Smooth muscle cell (in vitro differentiated cells): ENCODE results near the gene EEF1AKMT2. TPM values are rescaled to one million over a fixed set of nuclear protein-coding genes. Genes with fewer than 3 reads are reported as not detected.

Experiments
- DNase-seq: peaks from one replicate; lab custom pipeline; 2025; ENCODE audit not compliant: unreplicated experiment; lab: John Stamatoyannopoulos, UW
- H2AFZ ChIP-seq: fragments of 200-600 bp; sonication (generic); 2 replicates; pipeline ENCODE4 v1.6.0; 2016; ENCODE audit warnings: antibody characterized with exemption, low read depth, mild to moderate bottlenecking
- H3F3A ChIP-seq: fragments of 200-600 bp; sonication (generic); 2 replicates; pipeline ENCODE4 v1.6.0; 2017; ENCODE audit warnings: antibody characterized with exemption, low read depth
- H3K27ac ChIP-seq: fragments of 200-600 bp; sonication (generic); 2 replicates; pipeline ENCODE4 v1.5.1; 2016; ENCODE audit warnings: low read depth, mild to moderate bottlenecking
- H3K27me3 ChIP-seq: fragments of 200-600 bp; sonication (generic); 2 replicates; pipeline ENCODE4 v1.6.1; 2016; ENCODE audit warnings: low read depth, mild to moderate bottlenecking
- H3K36me3 ChIP-seq: fragments of 200-600 bp; sonication (generic); 2 replicates; pipeline ENCODE4 v1.5.1; 2016; ENCODE audit warnings: low read depth
- H3K4me1 ChIP-seq: fragments of 200-600 bp; sonication (generic); 2 replicates; pipeline ENCODE4 v1.5.1; 2016; ENCODE audit warnings: low read depth
- H3K4me2 ChIP-seq: fragments of 200-600 bp; sonication (generic); 2 replicates; pipeline ENCODE4 v1.6.0; 2016; ENCODE audit warnings: mild to moderate bottlenecking
- H3K4me3 ChIP-seq: fragments of 200-600 bp; sonication (generic); 2 replicates; pipeline ENCODE4 v1.5.1; 2016; ENCODE audit warnings: mild to moderate bottlenecking
- H3K79me2 ChIP-seq: fragments of 200-600 bp; sonication (generic); 2 replicates; pipeline ENCODE4 v1.6.0; 2016; ENCODE audit warnings: low read depth, mild to moderate bottlenecking
- H3K9ac ChIP-seq: fragments of 200-600 bp; sonication (generic); 2 replicates; pipeline ENCODE4 v1.6.0; 2016; ENCODE audit warnings: low read depth
- H3K9me3 ChIP-seq: fragments of 200-600 bp; sonication (generic); replicated peaks from 2 replicates; pipeline ENCODE4 v1.5.1; 2016; ENCODE audit warnings: low read depth
- H4K20me1 ChIP-seq: fragments of 200-600 bp; sonication (generic); 2 replicates; pipeline ENCODE4 v1.6.0; 2016; ENCODE audit warnings: low read depth
- WGBS: methylation state at CpG from one replicate; pipeline ENCODE4 v1.1.7; 2016; ENCODE audit warnings: low lambda C conversion rate; 5-methylcytosine and 5-hydroxymethylcytosine counted together
- polyA plus RNA-seq: library from polyadenylated mRNA; unstranded; fragments of >200 nt; fragmentation: Nextera tagmentation; extraction: Ambion mirVana; gene quantifications from 2 replicates; pipeline ENCODE4 v1.2.1, GENCODE V29; 2016
- total RNA-seq: library from RNA; depleted of rRNA; stranded (reverse); fragments of >200 nt; gene quantifications from 2 replicates; pipeline ENCODE4 v1.2.3, GENCODE V29; 2014
- TF ChIP-seq, protein P1 (sequence below): fragments of 200-600 bp; sonication (generic); IDR thresholded peaks from 2 replicates; pipeline ENCODE4 v1.5.1; 2017; ENCODE audit warnings: borderline replicate concordance, mild to moderate bottlenecking, antibody characterized with exemption; ENCODE audit not compliant: insufficient read depth, poor library complexity, severe bottlenecking

EEF1AKMT2 gene
- total RNA-seq = 26.4 and 31.0 TPM in 2 replicates
- 20.1 and 20.5 TPM in 2 replicates for polyA plus RNA-seq

DNA sequence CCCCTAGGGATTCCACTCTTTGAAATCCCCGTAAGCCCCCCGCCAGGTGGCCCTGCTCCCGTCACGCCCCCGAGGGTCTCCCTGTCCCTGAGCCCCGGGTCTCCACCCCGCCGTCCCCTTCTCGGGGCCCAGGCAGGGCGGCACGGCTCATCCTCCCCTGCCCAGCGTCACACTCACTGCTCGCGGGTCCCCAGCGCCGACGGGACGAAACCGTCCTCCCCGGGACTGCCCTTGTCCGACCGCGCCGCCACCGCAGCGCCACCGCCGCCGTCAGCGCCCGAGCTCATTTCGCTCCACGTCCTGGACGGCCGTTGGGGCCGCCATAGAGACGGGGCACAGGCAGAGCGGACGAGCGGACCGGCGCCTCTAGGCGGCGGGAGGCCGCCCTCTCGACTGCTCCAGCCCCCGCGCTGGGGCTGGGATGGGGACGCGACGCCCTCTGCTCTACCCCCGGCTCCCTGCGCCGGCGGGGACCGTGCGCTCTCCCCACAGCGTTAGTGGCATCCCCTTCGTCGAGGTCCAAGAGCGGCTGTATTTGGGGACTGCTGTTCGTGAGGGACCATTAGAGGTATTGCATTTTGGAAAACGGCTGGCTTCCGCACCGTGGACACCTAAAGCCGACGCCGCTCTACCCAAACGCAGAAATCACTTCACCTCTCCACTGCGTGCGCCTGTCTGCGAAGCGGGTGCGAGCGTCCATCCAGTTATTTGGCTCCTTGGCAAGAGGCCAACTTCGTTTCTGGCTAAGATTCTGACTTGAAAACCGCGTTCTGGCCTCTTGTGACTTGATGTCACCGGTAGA lies at the start of gene EEF1AKMT2:
TSS of gene EEF1AKMT2 (minus strand) at position 341 of the 802 bp plus-strand sequence. CDS start at position 287, 54 bp downstream.
- TF ChIP-seq, protein P1, sequence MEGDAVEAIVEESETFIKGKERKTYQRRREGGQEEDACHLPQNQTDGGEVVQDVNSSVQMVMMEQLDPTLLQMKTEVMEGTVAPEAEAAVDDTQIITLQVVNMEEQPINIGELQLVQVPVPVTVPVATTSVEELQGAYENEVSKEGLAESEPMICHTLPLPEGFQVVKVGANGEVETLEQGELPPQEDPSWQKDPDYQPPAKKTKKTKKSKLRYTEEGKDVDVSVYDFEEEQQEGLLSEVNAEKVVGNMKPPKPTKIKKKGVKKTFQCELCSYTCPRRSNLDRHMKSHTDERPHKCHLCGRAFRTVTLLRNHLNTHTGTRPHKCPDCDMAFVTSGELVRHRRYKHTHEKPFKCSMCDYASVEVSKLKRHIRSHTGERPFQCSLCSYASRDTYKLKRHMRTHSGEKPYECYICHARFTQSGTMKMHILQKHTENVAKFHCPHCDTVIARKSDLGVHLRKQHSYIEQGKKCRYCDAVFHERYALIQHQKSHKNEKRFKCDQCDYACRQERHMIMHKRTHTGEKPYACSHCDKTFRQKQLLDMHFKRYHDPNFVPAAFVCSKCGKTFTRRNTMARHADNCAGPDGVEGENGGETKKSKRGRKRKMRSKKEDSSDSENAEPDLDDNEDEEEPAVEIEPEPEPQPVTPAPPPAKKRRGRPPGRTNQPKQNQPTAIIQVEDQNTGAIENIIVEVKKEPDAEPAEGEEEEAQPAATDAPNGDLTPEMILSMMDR = peak; percentile 13

DNA sequence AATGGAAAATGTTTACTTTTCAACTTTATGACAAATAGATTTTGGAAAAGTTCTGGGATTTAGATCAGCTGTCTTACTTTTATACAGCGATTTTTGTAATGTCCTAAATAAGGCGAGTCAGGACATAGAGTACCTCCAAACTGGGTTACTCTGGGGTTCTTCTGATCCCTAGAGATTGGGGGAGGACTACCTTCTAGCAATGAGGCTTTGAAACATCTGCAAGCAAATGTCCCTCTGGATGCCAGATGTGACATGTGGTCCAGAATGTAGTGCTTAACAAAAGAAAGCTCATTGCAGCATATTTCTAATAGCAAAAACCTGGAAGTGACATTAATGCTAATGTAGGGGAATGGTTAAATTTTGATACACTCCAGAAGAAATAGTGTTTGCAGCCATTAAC lies 46.0 kb upstream of the EEF1AKMT2 start:
- Histone ChIP-seq H3K79me2 (no peaks in the 10 kb centered on the region), H3K27me3 (no peaks in the 10 kb centered on the region), H3K9ac (no peak overlapping the region), H3K4me2 (no peak overlapping the region), H3K27ac (no peak overlapping the region), H3K4me1 (no peaks in the 10 kb centered on the region), H3K36me3 (peaks cover 18% of the 10 kb centered on the region), H4K20me1 (no peaks in the 10 kb centered on the region), H3F3A (no peaks in the 10 kb centered on the region), H2AFZ (no peak overlapping the region), H3K4me3 (no peak overlapping the region), H3K9me3 (no peaks in the 10 kb centered on the region)
- DNase-seq = no peak
- WGBS = 100% methylated on average over 2 of the region's 2 CpGs
- TF ChIP-seq, protein P1 = no peak

More for the DNA sequence above, at the start of gene EEF1AKMT2:
- H3K4me2 ChIP-seq = peak within 1 kb of the TSS; percentile 86
- H3K9me3 ChIP-seq = no peaks in the 10 kb centered on the region
- H3K27me3 ChIP-seq = no peaks in the 10 kb centered on the region
- H3K79me2 ChIP-seq = peaks cover 29% of the 10 kb centered on the region
- no peaks in the 10 kb centered on the region for H3K4me1 ChIP-seq
- peak within 1 kb of the TSS; percentile 54 for H3K27ac ChIP-seq
- no peaks in the 10 kb centered on the region for H3K36me3 ChIP-seq
- H4K20me1 ChIP-seq = no peaks in the 10 kb centered on the region
- peak within 1 kb of the TSS; percentile 94 for H2AFZ ChIP-seq
- no peaks in the 10 kb centered on the region for H3F3A ChIP-seq
- H3K4me3 ChIP-seq = peak within 1 kb of the TSS; percentile 68
- peak within 1 kb of the TSS; percentile 89 for H3K9ac ChIP-seq
- under 1% methylated on average over 64 of the region's 79 CpGs for WGBS
- peak; percentile 68 for DNase-seq

DNA sequence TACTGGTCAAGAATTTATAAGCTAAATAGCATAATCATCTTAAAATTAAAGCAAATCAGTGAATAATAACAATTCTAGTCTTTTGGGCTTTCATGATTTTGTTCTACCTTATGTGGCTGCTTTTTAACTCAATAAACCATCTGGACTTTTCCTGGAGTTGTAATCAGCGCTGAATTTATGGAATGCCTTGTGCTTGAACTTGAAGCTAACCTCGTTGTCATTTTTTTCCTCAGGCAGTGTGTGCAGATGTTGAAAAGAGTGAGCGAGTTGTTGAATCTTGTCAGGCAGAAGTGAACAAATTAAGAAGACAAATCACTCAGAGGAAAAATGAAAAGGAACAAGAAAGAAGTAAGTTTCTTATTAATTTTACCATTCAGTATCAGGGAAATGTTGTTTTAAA lies 39.4 kb upstream of the EEF1AKMT2 start:
- Histone ChIP-seq H3K4me1 (no peaks in the 10 kb centered on the region), H3F3A (no peaks in the 10 kb centered on the region), H4K20me1 (no peaks in the 10 kb centered on the region), H3K27me3 (no peaks in the 10 kb centered on the region), H3K9ac (no peak overlapping the region), H2AFZ (no peak overlapping the region), H3K27ac (no peak overlapping the region), H3K79me2 (no peaks in the 10 kb centered on the region), H3K4me2 (no peak overlapping the region), H3K36me3 (peaks cover 54% of the 10 kb centered on the region), H3K4me3 (no peak overlapping the region), H3K9me3 (no peaks in the 10 kb centered on the region)
- no peak for DNase-seq
- 97% methylated on average over 3 of the region's 3 CpGs for WGBS
- TF ChIP-seq, protein P1 = no peak
